ENCODE results near the gene EHMT1.

EHMT1 gene

GRCh38 chr9:137665697-137666512 is 47.1 kb downstream of the EHMT1 start:
- Mint-ChIP-seq H3K27me3 (ENCODE audit: low read depth, poor library complexity) (no peaks in the 10 kb centered on the region), H3K27ac (peak overlapping the region; percentile 84), H3K4me1 (peaks cover 75% of the 10 kb centered on the region), H3K9me3 (no peaks in the 10 kb centered on the region), H3K4me3 (no peak overlapping the region), H3K36me3 (ENCODE audit: low read depth) (peaks cover 48% of the 10 kb centered on the region)
- DNase-seq: no peak
- TF ChIP-seq CTCF (IDR thresholded peaks at IDR 0.05): no peak

- H3K4me1 Mint-ChIP-seq: peaks cover 81% of the 10 kb centered on the region
- peaks cover 45% of the 10 kb centered on the region for H3K36me3 Mint-ChIP-seq (ENCODE audit: low read depth)
- no peak overlapping the region for H3K27ac Mint-ChIP-seq
- H3K9me3 Mint-ChIP-seq: no peaks in the 10 kb centered on the region
- TF ChIP-seq CTCF (IDR thresholded peaks at IDR 0.05): no peak
- H3K27me3 Mint-ChIP-seq (ENCODE audit: low read depth, poor library complexity): no peaks in the 10 kb centered on the region
- no peak overlapping the region for H3K4me3 Mint-ChIP-seq
- no peak for DNase-seq
These were observed 47.7 kb downstream of the EHMT1 start for GRCh38 chr9:137666513-137666822.

GRCh38 chr9:137666955-137667670 is 48.3 kb downstream of the EHMT1 start:
- Mint-ChIP-seq H3K4me3 (no peak overlapping the region), H3K4me1 (peaks cover 88% of the 10 kb centered on the region), H3K36me3 (ENCODE audit: low read depth) (peaks cover 45% of the 10 kb centered on the region), H3K27me3 (ENCODE audit: low read depth, poor library complexity) (no peaks in the 10 kb centered on the region), H3K9me3 (no peaks in the 10 kb centered on the region), H3K27ac (no peak overlapping the region)
- TF ChIP-seq CTCF (IDR thresholded peaks at IDR 0.05): no peak
- DNase-seq: no peak

GRCh38 chr9:137668203-137668602 is 49.4 kb downstream of the EHMT1 start:
- no peak for DNase-seq
- Mint-ChIP-seq H3K27ac (no peak overlapping the region), H3K4me1 (peaks cover 95% of the 10 kb centered on the region), H3K9me3 (no peaks in the 10 kb centered on the region), H3K36me3 (ENCODE audit: low read depth) (peaks cover 42% of the 10 kb centered on the region), H3K4me3 (no peak overlapping the region), H3K27me3 (ENCODE audit: low read depth, poor library complexity) (no peaks in the 10 kb centered on the region)
- no peak for TF ChIP-seq CTCF (IDR thresholded peaks at IDR 0.05)

GRCh38 chr9:137669261-137669672 is 50.5 kb downstream of the EHMT1 start:
- H3K4me3 Mint-ChIP-seq: no peak overlapping the region
- H3K9me3 Mint-ChIP-seq: no peaks in the 10 kb centered on the region
- H3K4me1 Mint-ChIP-seq: peaks cover 99% of the 10 kb centered on the region
- H3K27ac Mint-ChIP-seq: no peak overlapping the region
- no peak for DNase-seq
- H3K27me3 Mint-ChIP-seq (ENCODE audit: low read depth, poor library complexity): no peaks in the 10 kb centered on the region
- H3K36me3 Mint-ChIP-seq (ENCODE audit: low read depth): peaks cover 40% of the 10 kb centered on the region
- no peak for TF ChIP-seq CTCF (IDR thresholded peaks at IDR 0.05)

All from nephron progenitor cell (in vitro differentiated cells).